Stimulated activated CD8-positive, alpha-beta memory T cell treated with anti-CD3 and anti-CD28 coated beads, Interleukin-12 subunit alpha, Interleukin-12 subunit beta, amount 100 ng/mL, for 24 hours (primary cell): ENCODE results near the gene FCHO1.
"Not testable (repeated sequence)": the region's sequence is repeated elsewhere in the genome, so short reads cannot be mapped to it uniquely, and the experiment has no call there.

ENCODE experiments used
- DNase-seq: peaks from one replicate; pipeline ENCODE4 v3.0.0-alpha.2; 2020; ENCODE audit errors: extremely low read depth

Gene FCHO1

GRCh38 chr19:17762505-17763229 lies 11.4 kb downstream of the FCHO1 start:
- no peak for DNase-seq

GRCh38 chr19:17764348-17764747 lies 13.1 kb downstream of the FCHO1 start:
- DNase-seq, result no peak

- no peak for DNase-seq
These were observed 13.9 kb downstream of the FCHO1 start for GRCh38 chr19:17765069-17765618.

GRCh38 chr19:17766543-17767131 lies 15.4 kb downstream of the FCHO1 start:
- no peak for DNase-seq

- DNase-seq, result no peak
These were observed 16.3 kb downstream of the FCHO1 start for GRCh38 chr19:17767559-17767958.

GRCh38 chr19:17770613-17771012 lies 19.3 kb downstream of the FCHO1 start:
- DNase-seq, result no peak

- DNase-seq, result no peak
These were observed 20.9 kb downstream of the FCHO1 start for GRCh38 chr19:17772172-17772571.

GRCh38 chr19:17775245-17775927 lies 24.1 kb downstream of the FCHO1 start:
- no peak for DNase-seq

- no peak for DNase-seq
These were observed 24.9 kb downstream of the FCHO1 start for GRCh38 chr19:17775991-17776803.

- DNase-seq, result not testable (repeated sequence)
These were observed 26.6 kb downstream of the FCHO1 start for GRCh38 chr19:17777840-17778239.

- DNase-seq, result no peak
These were observed 27.1 kb downstream of the FCHO1 start for GRCh38 chr19:17778251-17778967.

GRCh38 chr19:17778968-17779929 lies 28.0 kb downstream of the FCHO1 start:
- DNase-seq, result no peak

- no peak for DNase-seq
These were observed 29.5 kb downstream of the FCHO1 start for GRCh38 chr19:17780781-17781180.

GRCh38 chr19:17783721-17784120 lies 32.4 kb downstream of the FCHO1 start:
- DNase-seq, result not testable (repeated sequence)

- DNase-seq, result no peak
These were observed 33.1 kb downstream of the FCHO1 start for GRCh38 chr19:17784201-17785008.

- DNase-seq, result no peak
These were observed 36.1 kb downstream of the FCHO1 start for GRCh38 chr19:17787274-17787913.

GRCh38 chr19:17788632-17789031 lies 37.4 kb downstream of the FCHO1 start:
- DNase-seq, result no peak

- DNase-seq, result no peak
These were observed 38.9 kb downstream of the FCHO1 start for GRCh38 chr19:17790059-17790780.
